HEK293T (cell line): Measurements from ENCODE around the gene MNAT1.

Experiments
- CTCF ChIA-PET: fragments of 350-600 bp; formaldehyde crosslinking; extraction: SDS; loops from one replicate; lab custom pipeline; 2021; ENCODE audit warnings: antibody characterized with exemption, inconsistent platforms; lab: Yijun Ruan, JAX
- POLR2A ChIA-PET: fragments of 350-600 bp; formaldehyde crosslinking; extraction: SDS; loops from one replicate; lab custom pipeline; 2020; ENCODE audit warnings: antibody characterized with exemption, inconsistent platforms; lab: Yijun Ruan, JAX
- DNase-seq: peaks from one replicate; pipeline ENCODE4 v3.0.0; 2012; ENCODE audit warnings: mixed read lengths; ENCODE audit errors: extremely low spot score
- ARNT ChIP-seq: fragments of 450-650 bp; IDR thresholded peaks from 2 replicates; pipeline ENCODE4 v1.6.1; 2017; ENCODE audit warnings: mild to moderate bottlenecking
- BHLHE40 ChIP-seq: fragments of 450-650 bp; IDR thresholded peaks from 2 replicates; pipeline ENCODE4 v1.6.1; 2016; ENCODE audit warnings: mild to moderate bottlenecking, moderate library complexity, borderline replicate concordance
- CTBP1 ChIP-seq: fragments of 450-650 bp; IDR thresholded peaks from 2 replicates; pipeline ENCODE4 v1.6.1; 2016; ENCODE audit warnings: borderline replicate concordance
- ELF4 ChIP-seq: fragments of 450-650 bp; IDR thresholded peaks from 2 replicates; pipeline ENCODE4 v1.6.1; 2017; ENCODE audit warnings: antibody characterized with exemption
- FOXA1 ChIP-seq: fragments of 450-650 bp; IDR thresholded peaks from 2 replicates; pipeline ENCODE4 v1.6.1; 2016; ENCODE audit warnings: mild to moderate bottlenecking
- FOXK2 ChIP-seq: fragments of 450-650 bp; IDR thresholded peaks from 2 replicates; pipeline ENCODE4 v1.6.1; 2016; ENCODE audit warnings: mild to moderate bottlenecking
- FOXM1 ChIP-seq: fragments of 450-650 bp; IDR thresholded peaks from 2 replicates; pipeline ENCODE4 v1.6.1; 2017; ENCODE audit warnings: mild to moderate bottlenecking, borderline replicate concordance
- HDGF ChIP-seq: fragments of 450-650 bp; IDR thresholded peaks from 2 replicates; pipeline ENCODE4 v1.6.1; 2017; ENCODE audit warnings: antibody characterized with exemption, borderline replicate concordance
- L3MBTL2 ChIP-seq: fragments of 450-650 bp; conservative IDR thresholded peaks from 2 replicates; pipeline ENCODE4 v1.6.1; 2016; ENCODE audit warnings: mild to moderate bottlenecking
- LEF1 ChIP-seq: fragments of 450-650 bp; IDR thresholded peaks from 2 replicates; pipeline ENCODE4 v1.6.1; 2017; ENCODE audit warnings: mild to moderate bottlenecking, borderline replicate concordance
- NFRKB ChIP-seq: fragments of 450-650 bp; IDR thresholded peaks from 2 replicates; pipeline ENCODE4 v1.6.1; 2016; ENCODE audit warnings: mild to moderate bottlenecking, moderate library complexity
- PKNOX1 ChIP-seq: fragments of 450-650 bp; IDR thresholded peaks from 2 replicates; pipeline ENCODE4 v1.6.1; 2016
- SP1 ChIP-seq: fragments of 450-650 bp; IDR thresholded peaks from 2 replicates; pipeline ENCODE4 v1.6.1; 2017
- SUZ12 ChIP-seq: fragments of 450-650 bp; IDR thresholded peaks from 2 replicates; pipeline ENCODE4 v1.6.1; 2016; ENCODE audit warnings: mild to moderate bottlenecking
- TARDBP ChIP-seq: fragments of 450-650 bp; IDR thresholded peaks from 2 replicates; pipeline ENCODE4 v1.6.1; 2016
- ZNF384 ChIP-seq: fragments of 450-650 bp; IDR thresholded peaks from 2 replicates; pipeline ENCODE4 v1.6.1; 2016

Gene MNAT1

DNA sequence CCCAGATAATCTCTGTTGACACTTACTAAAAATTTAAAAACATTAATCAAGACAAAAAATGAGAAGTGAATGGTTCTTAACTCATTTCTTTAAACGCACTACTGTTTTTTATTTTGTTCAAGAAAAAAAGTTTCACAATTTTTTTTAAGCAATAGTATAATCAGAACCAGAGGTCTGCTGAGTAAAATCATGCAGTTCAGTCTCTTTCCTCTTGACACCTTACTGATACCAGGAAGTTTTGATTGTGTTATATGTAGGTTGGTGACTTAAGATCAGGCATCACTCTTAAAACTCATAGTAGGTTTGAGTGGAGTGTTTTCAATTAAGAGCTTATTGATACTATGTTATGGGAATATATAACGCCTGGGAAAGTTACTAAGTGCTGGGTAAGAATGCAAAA is 125.0 kb downstream of the MNAT1 start:
- TF ChIP-seq PKNOX1 (no peak), ZNF384 (no peak), BHLHE40 (no peak), HDGF (no peak), L3MBTL2 (no peak), FOXM1 (no peak), SUZ12 (no peak), FOXK2 (no peak), LEF1 (no peak), SP1 (no peak), CTBP1 (no peak), TARDBP (no peak), FOXA1 (no peak), ARNT (no peak), ELF4 (no peak)
- CTCF ChIA-PET, result no interaction called here
- DNase-seq, result no peak
- POLR2A ChIA-PET, result no interaction called here

GRCh38 chr14:60861545-60862140 is 127.1 kb downstream of the MNAT1 start:
- POLR2A ChIA-PET, result no interaction called here

GRCh38 chr14:60862283-60862682 is 127.7 kb downstream of the MNAT1 start:
- DNase-seq, result no peak
- POLR2A ChIA-PET, result no interaction called here
- TF ChIP-seq SUZ12 (no peak), LEF1 (no peak), SP1 (no peak), ZNF384 (no peak), FOXA1 (no peak), TARDBP (no peak), ELF4 (no peak), CTBP1 (no peak), HDGF (no peak), PKNOX1 (no peak), ARNT (no peak), NFRKB (no peak), L3MBTL2 (no peak), FOXM1 (no peak), BHLHE40 (no peak), FOXK2 (no peak)
- CTCF ChIA-PET, result no interaction called here

More at GRCh38 chr14:60861545-60862140, 127.1 kb downstream of the MNAT1 start:
- no peak for DNase-seq
- TF ChIP-seq PKNOX1 (no peak), FOXM1 (no peak), ARNT (no peak), L3MBTL2 (no peak), TARDBP (no peak), FOXK2 (no peak), CTBP1 (no peak), HDGF (no peak), FOXA1 (no peak), SP1 (no peak), NFRKB (no peak), ZNF384 (no peak), BHLHE40 (no peak), SUZ12 (no peak), LEF1 (no peak), ELF4 (no peak)
- CTCF ChIA-PET, result no interaction called here

GRCh38 chr14:60863249-60863648 is 128.7 kb downstream of the MNAT1 start:
- ChIA-PET CTCF (interaction anchor here (0.6 kb wide), 1 partner anchor 1849 kb away, joined by 4 read pairs; no protein-coding TSS in a partner anchor), POLR2A (interaction anchor here (0.8 kb wide), 1 partner anchor 118 kb away, joined by 3 read pairs; the partner anchor contains the start of genes SLC38A6 and TRMT5)
- TF ChIP-seq LEF1, result no peak
- TF ChIP-seq TARDBP, result no peak
- no peak for TF ChIP-seq BHLHE40
- TF ChIP-seq ZNF384, result no peak
- TF ChIP-seq FOXK2, result no peak
- no peak for TF ChIP-seq CTBP1
- no peak for TF ChIP-seq SP1
- TF ChIP-seq SUZ12, result no peak
- TF ChIP-seq FOXM1, result no peak
- TF ChIP-seq FOXA1, result no peak
- TF ChIP-seq HDGF, result no peak
- no peak for TF ChIP-seq NFRKB
- no peak for TF ChIP-seq ARNT
- TF ChIP-seq ELF4, result no peak
- no peak for TF ChIP-seq L3MBTL2
- no peak for TF ChIP-seq PKNOX1
- no peak for DNase-seq
